HG02870 (cell line): ENCODE data around the gene OTP.
A peak's percentile ranks its signal among the peaks of the same experiment; 100 is the strongest.

ENCODE experiments used
- ATAC-seq: cut with Tn5 transposase; IDR thresholded peaks from one replicate; pipeline ENCODE4 v1.9.1; 2021; ENCODE audit warnings: mild to moderate bottlenecking, moderate library complexity; ENCODE audit not compliant: unreplicated experiment

Gene OTP

GRCh38 chr5:77640589-77641396 is 2.3 kb upstream of the OTP start:
- no peak for ATAC-seq

GRCh38 chr5:77638763-77639671 is 504 bp upstream of the OTP start:
- no peak for ATAC-seq

- ATAC-seq: no peak
These were observed 1.1 kb downstream of the OTP start for GRCh38 chr5:77637170-77637997.

GRCh38 chr5:77636641-77637169 is 1.8 kb downstream of the OTP start:
- ATAC-seq: no peak

- ATAC-seq: no peak
These were observed 2.4 kb downstream of the OTP start for GRCh38 chr5:77635917-77636640.

- ATAC-seq: no peak
These were observed 3.2 kb downstream of the OTP start for GRCh38 chr5:77635067-77635916.

- ATAC-seq: no peak
These were observed 4.8 kb downstream of the OTP start for GRCh38 chr5:77633709-77634108.

GRCh38 chr5:77633207-77633675 is 5.3 kb downstream of the OTP start:
- ATAC-seq: no peak

GRCh38 chr5:77632526-77633206 is 5.8 kb downstream of the OTP start:
- ATAC-seq: no peak

- ATAC-seq: peak; percentile 77
These were observed 8.3 kb downstream of the OTP start for GRCh38 chr5:77630114-77630680.

- no peak for ATAC-seq
These were observed 8.9 kb downstream of the OTP start for GRCh38 chr5:77629509-77630113.

GRCh38 chr5:77628840-77629508 is 9.5 kb downstream of the OTP start:
- ATAC-seq: no peak

GRCh38 chr5:77627869-77628674 is 10.4 kb downstream of the OTP start:
- ATAC-seq: no peak

- no peak for ATAC-seq
These were observed 15.2 kb downstream of the OTP start for GRCh38 chr5:77623203-77623740.

GRCh38 chr5:77621440-77621839 is 17.1 kb downstream of the OTP start:
- ATAC-seq: no peak

GRCh38 chr5:77620405-77620804 is 18.1 kb downstream of the OTP start:
- ATAC-seq: no peak
